ENCODE data around the gene YPEL2. TPM values are rescaled to one million over a fixed set of nuclear protein-coding genes. Genes with fewer than 3 reads are reported as not detected.

Gene YPEL2
- total and polyA plus RNA-seq, 2 of the 13 experiments (the other 11 are each of a cell fraction or from before 2014, with no cell fraction given) = 8.5 to 21.1 TPM

GRCh38 chr17:59423903-59424302 is 92.4 kb downstream of the YPEL2 start (continued):
- TF ChIP-seq, protein P1, sequence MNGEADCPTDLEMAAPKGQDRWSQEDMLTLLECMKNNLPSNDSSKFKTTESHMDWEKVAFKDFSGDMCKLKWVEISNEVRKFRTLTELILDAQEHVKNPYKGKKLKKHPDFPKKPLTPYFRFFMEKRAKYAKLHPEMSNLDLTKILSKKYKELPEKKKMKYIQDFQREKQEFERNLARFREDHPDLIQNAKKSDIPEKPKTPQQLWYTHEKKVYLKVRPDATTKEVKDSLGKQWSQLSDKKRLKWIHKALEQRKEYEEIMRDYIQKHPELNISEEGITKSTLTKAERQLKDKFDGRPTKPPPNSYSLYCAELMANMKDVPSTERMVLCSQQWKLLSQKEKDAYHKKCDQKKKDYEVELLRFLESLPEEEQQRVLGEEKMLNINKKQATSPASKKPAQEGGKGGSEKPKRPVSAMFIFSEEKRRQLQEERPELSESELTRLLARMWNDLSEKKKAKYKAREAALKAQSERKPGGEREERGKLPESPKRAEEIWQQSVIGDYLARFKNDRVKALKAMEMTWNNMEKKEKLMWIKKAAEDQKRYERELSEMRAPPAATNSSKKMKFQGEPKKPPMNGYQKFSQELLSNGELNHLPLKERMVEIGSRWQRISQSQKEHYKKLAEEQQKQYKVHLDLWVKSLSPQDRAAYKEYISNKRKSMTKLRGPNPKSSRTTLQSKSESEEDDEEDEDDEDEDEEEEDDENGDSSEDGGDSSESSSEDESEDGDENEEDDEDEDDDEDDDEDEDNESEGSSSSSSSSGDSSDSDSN (CRISPR knock-in tag; IDR thresholded peaks at IDR 0.05) = 0 out of 2 replicates have a peak, but pooled peaks have one; percentile 25
- no peak for TF ChIP-seq ELF4 (CRISPR knock-in tag; IDR thresholded peaks at IDR 0.05; ENCODE audit: borderline replicate concordance)
- TF ChIP-seq PCBP1 (IDR thresholded peaks at IDR 0.05; ENCODE audit: borderline replicate concordance, low read depth, low read length) = no peak
- TF ChIP-seq, protein P2, sequence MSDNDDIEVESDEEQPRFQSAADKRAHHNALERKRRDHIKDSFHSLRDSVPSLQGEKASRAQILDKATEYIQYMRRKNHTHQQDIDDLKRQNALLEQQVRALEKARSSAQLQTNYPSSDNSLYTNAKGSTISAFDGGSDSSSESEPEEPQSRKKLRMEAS (IDR thresholded peaks at IDR 0.05) = peak; percentile 52
- peak; percentile 82 for TF ChIP-seq HNRNPL (IDR thresholded peaks at IDR 0.05; ENCODE audit: low read depth, low read length)

GRCh38 chr17:59424331-59424730 is 92.9 kb downstream of the YPEL2 start:
- no peak overlapping the region for H3K27ac ChIP-seq (ENCODE audit: extremely low read length, insufficient read depth, low read length)
- in situ Hi-C loops (cut with HindIII; ENCODE audit: extremely low pct_ligation_motif_present, low pct_unique_long_range_greater_than_20kb) = loop anchor here (5.0 kb wide), 1 partner anchor 57 kb away; no protein-coding TSS in a partner anchor
- no peak overlapping the region for H3K4me3 ChIP-seq (replicated peaks in 1 of 3; ENCODE audit: insufficient read depth in 1 of 3, low read depth in 2 of 3, low read length in 3 of 3)
- H4K20me1 ChIP-seq (ENCODE audit: insufficient read depth, low read length) = no peaks in the 10 kb centered on the region
- H3K9me3 ChIP-seq (ENCODE audit: low read length) = no peaks in the 10 kb centered on the region
- peaks cover 100% of the 10 kb centered on the region for H3K4me1 ChIP-seq (ENCODE audit: insufficient read depth, low read length)
- POLR2A ChIA-PET = interaction anchor here (2.5 kb wide), 1 partner anchor 58 kb away, joined by 9 read pairs; no protein-coding TSS in a partner anchor
- ATAC-seq (no peak), DNase-seq (ENCODE audit: low spot score) (no peak), FAIRE-seq (no peak)
- no peak overlapping the region for H3K9ac ChIP-seq (ENCODE audit: insufficient read depth, low read depth, low read length)
- peaks cover 0 to 3% of the 10 kb centered on the region in 2 experiments; a peak in 1 of 5 replicates for H3K27me3 ChIP-seq (ENCODE audit: control insufficient read depth in 1 of 2, insufficient read depth in 2 of 2, low read length in 2 of 2)
- H3K4me2 ChIP-seq (ENCODE audit: low read depth, low read length) = peak overlapping the region; percentile 82; the same call in 1 of the 2 replicates
- no peaks in the 10 kb centered on the region for H3K79me2 ChIP-seq (ENCODE audit: insufficient read depth, low read length)
- BruUV-seq (replicated peaks) = no TSS peak
- no peak overlapping the region for H2AFZ ChIP-seq (ENCODE audit: low read length)
- 75% methylated on average over 4 of the region's 4 CpGs for WGBS (ENCODE audit: low lambda C conversion rate)
- intact Hi-C loops (cut with micrococcal nuclease; ENCODE audit: unreplicated experiment) = no loop called here
- H3K36me3 ChIP-seq (replicated peaks in 1 of 2; ENCODE audit: control insufficient read depth in 1 of 2, insufficient read depth in 2 of 2, low read length in 2 of 2) = no peaks in the 10 kb centered on the region
- CTCF ChIA-PET (ENCODE audit: low intra/inter-chr PET ratio, low total read pairs) = no interaction called here
- TF ChIP-seq ZNF280B (CRISPR knock-in tag; IDR thresholded peaks at IDR 0.05; ENCODE audit: borderline replicate concordance) (no peak), ZNF589 (CRISPR knock-in tag; conservative IDR thresholded peaks at IDR 0.05) (no peak), NR2F1 (CRISPR knock-in tag; IDR thresholded peaks at IDR 0.05) (no peak), NR3C1 (CRISPR knock-in tag; IDR thresholded peaks at IDR 0.05) (no peak), SALL1 (CRISPR knock-in tag; IDR thresholded peaks at IDR 0.05) (no peak), FLYWCH1 (CRISPR knock-in tag; IDR thresholded peaks at IDR 0.05) (no peak), RFXANK (CRISPR knock-in tag; IDR thresholded peaks at IDR 0.05) (no peak), ZNF235 (CRISPR knock-in tag; IDR thresholded peaks at IDR 0.05; ENCODE audit: borderline replicate concordance) (no peak), ZMYM4 (CRISPR knock-in tag; IDR thresholded peaks at IDR 0.05) (no peak), ZNF263 (CRISPR knock-in tag; IDR thresholded peaks at IDR 0.05) (no peak), ZFAT (CRISPR knock-in tag; conservative IDR thresholded peaks at IDR 0.05) (no peak)
- TF ChIP-seq, protein P3, sequence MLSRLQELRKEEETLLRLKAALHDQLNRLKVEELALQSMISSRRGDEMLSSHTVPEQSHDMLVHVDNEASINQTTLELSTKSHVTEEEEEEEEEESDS (CRISPR knock-in tag; IDR thresholded peaks at IDR 0.05; ENCODE audit: borderline replicate concordance) = no peak
- TF ChIP-seq, protein P4, sequence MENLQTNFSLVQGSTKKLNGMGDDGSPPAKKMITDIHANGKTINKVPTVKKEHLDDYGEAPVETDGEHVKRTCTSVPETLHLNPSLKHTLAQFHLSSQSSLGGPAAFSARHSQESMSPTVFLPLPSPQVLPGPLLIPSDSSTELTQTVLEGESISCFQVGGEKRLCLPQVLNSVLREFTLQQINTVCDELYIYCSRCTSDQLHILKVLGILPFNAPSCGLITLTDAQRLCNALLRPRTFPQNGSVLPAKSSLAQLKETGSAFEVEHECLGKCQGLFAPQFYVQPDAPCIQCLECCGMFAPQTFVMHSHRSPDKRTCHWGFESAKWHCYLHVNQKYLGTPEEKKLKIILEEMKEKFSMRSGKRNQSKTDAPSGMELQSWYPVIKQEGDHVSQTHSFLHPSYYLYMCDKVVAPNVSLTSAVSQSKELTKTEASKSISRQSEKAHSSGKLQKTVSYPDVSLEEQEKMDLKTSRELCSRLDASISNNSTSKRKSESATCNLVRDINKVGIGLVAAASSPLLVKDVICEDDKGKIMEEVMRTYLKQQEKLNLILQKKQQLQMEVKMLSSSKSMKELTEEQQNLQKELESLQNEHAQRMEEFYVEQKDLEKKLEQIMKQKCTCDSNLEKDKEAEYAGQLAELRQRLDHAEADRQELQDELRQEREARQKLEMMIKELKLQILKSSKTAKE (CRISPR knock-in tag; IDR thresholded peaks at IDR 0.05; ENCODE audit: borderline replicate concordance) = no peak
